Endothelial cell of umbilical vein (primary cell): ENCODE measurements around the gene TNFRSF4. TPM values are rescaled to one million over a fixed set of nuclear protein-coding genes. Genes with fewer than 3 reads are reported as not detected.

Experiments
- BruUV-seq: library from RNA; stranded (reverse); fragments of 400-500 nt; replicated peaks from 2 replicates; lab custom pipeline; 2021; lab: Mats Ljungman, UMichigan
- CTCF ChIA-PET: fragments of 300-600, 350-600 bp; sonication (Branson Sonifier 250); formaldehyde crosslinking; loops from one replicate; lab custom pipeline; 2021; ENCODE audit warnings: antibody characterized with exemption, inconsistent platforms; lab: Charles Lee
- POLR2A ChIA-PET: fragments of 300-600, 350-600 bp; sonication (Branson Sonifier 250); formaldehyde crosslinking; loops from one replicate; lab custom pipeline; 2021; ENCODE audit warnings: antibody characterized with exemption, inconsistent platforms; lab: Charles Lee
- DNase-seq: peaks from one replicate; pipeline ENCODE4 v3.0.0-alpha.2; 2011; ENCODE audit warnings: low read depth, low spot score
- FAIRE-seq: peaks from 2 replicates; lab custom pipeline; 2011; peaks lifted over from hg19 to GRCh38; lab: Jason Lieb, UNC
- H2AFZ ChIP-seq: 2 replicates; pipeline ENCODE4 v1.6.0; 2012; ENCODE audit warnings: low read depth, low read length, control low read depth, inconsistent platforms
- H3K27ac ChIP-seq: 2 replicates; pipeline ENCODE4 v1.5.1; 2011; ENCODE audit warnings: low read depth, mild to moderate bottlenecking, control low read depth, low read length, moderate library complexity; ENCODE audit not compliant: insufficient read depth
- H3K27me3 ChIP-seq, 2 experiments: 2 replicates each; pipeline versions ENCODE4 v1.6.0 to v1.6.1; 2011; ENCODE audit warnings: low read length in 2 of 2, mixed read lengths in 1 of 2; ENCODE audit not compliant: control insufficient read depth in 2 of 2, insufficient read depth in 2 of 2
- H3K36me3 ChIP-seq, 2 experiments: 2 replicates in 1 of 2; 3 replicates in 1 of 2; pipeline ENCODE4 v1.5.1; 2011; ENCODE audit warnings: low read length in 2 of 2, mild to moderate bottlenecking in 1 of 2, moderate library complexity in 1 of 2; ENCODE audit not compliant: control insufficient read depth in 2 of 2, insufficient read depth in 2 of 2; ENCODE audit errors: extremely low read depth in 1 of 2
- H3K4me1 ChIP-seq: 3 replicates; pipeline ENCODE4 v1.5.1; 2011; ENCODE audit warnings: mild to moderate bottlenecking, low read length; ENCODE audit not compliant: control insufficient read depth, insufficient read depth; ENCODE audit errors: extremely low read depth
- H3K4me2 ChIP-seq: 2 replicates; pipeline ENCODE4 v1.6.1; 2011; ENCODE audit warnings: low read length, control low read depth, mixed read lengths; ENCODE audit not compliant: insufficient read depth
- H3K4me3 ChIP-seq, 3 experiments: fragments of 200-600 bp in 1 of 3; sonication (generic), shearing (Covaris generic) in 1 of 3; replicated peaks in 1 of 3; 2 replicates each; pipeline ENCODE4 v1.5.1; 2011 to 2016; ENCODE audit warnings: control low read depth in 3 of 3, low read length in 3 of 3, mild to moderate bottlenecking in 2 of 3, inconsistent platforms in 1 of 3, low read depth in 1 of 3, moderate library complexity in 1 of 3; ENCODE audit not compliant: insufficient read depth in 1 of 3
- H3K79me2 ChIP-seq: 2 replicates; pipeline ENCODE4 v1.6.0; 2012; ENCODE audit warnings: low read length, inconsistent platforms; ENCODE audit not compliant: control insufficient read depth, insufficient read depth
- H3K9ac ChIP-seq: replicated peaks from 2 replicates; pipeline ENCODE3; 2011; ENCODE audit warnings: low read length, control low read depth; ENCODE audit not compliant: insufficient read depth; ENCODE audit errors: extremely low read depth
- H3K9me1 ChIP-seq: replicated peaks from 3 replicates; pipeline ENCODE4 v1.6.0; 2011; ENCODE audit warnings: mild to moderate bottlenecking, low read length; ENCODE audit not compliant: control insufficient read depth, insufficient read depth; ENCODE audit errors: extremely low read depth
- H3K9me3 ChIP-seq: replicated peaks from 2 replicates; pipeline ENCODE4 v1.5.1; 2012; ENCODE audit warnings: low read length, inconsistent platforms; ENCODE audit not compliant: control insufficient read depth, insufficient read depth
- H4K20me1 ChIP-seq: replicated peaks from 2 replicates; pipeline ENCODE3; 2011; ENCODE audit warnings: mild to moderate bottlenecking, low read length; ENCODE audit not compliant: control insufficient read depth, insufficient read depth; ENCODE audit errors: extremely low read depth
- CTCF ChIP-seq, 2 donors: IDR thresholded peaks; 1 replicate in 1 of 2; 2 replicates in 1 of 2; pipeline ENCODE4 v1.5.1; 2011; ENCODE audit warnings: low read length in 2 of 2, mild to moderate bottlenecking in 2 of 2, moderate library complexity in 2 of 2, control low read depth in 1 of 2, inconsistent platforms in 1 of 2, low read depth in 1 of 2; ENCODE audit not compliant: insufficient read depth in 1 of 2; ENCODE audit errors: extremely low read depth in 1 of 2
- EZH2 ChIP-seq: IDR thresholded peaks from 2 replicates; pipeline ENCODE4 v1.6.1; 2012; ENCODE audit warnings: borderline replicate concordance, low read depth, mild to moderate bottlenecking, moderate library complexity, low read length, inconsistent platforms; ENCODE audit not compliant: severe bottlenecking
- FOS ChIP-seq: IDR thresholded peaks from 2 replicates; pipeline ENCODE4 v1.6.1; 2011; ENCODE audit warnings: mild to moderate bottlenecking, low read length, moderate library complexity, borderline replicate concordance; ENCODE audit not compliant: insufficient read depth
- GATA2 ChIP-seq: IDR thresholded peaks from 2 replicates; pipeline ENCODE4 v1.7.0; 2011; ENCODE audit warnings: low read depth, mild to moderate bottlenecking, moderate library complexity, mixed read lengths, low read length; ENCODE audit not compliant: insufficient read length, insufficient read depth
- JUN ChIP-seq: IDR thresholded peaks from 2 replicates; pipeline ENCODE4 v1.6.1; 2011; ENCODE audit warnings: borderline replicate concordance, low read depth; ENCODE audit not compliant: insufficient read length, insufficient read depth
- MAX ChIP-seq: IDR thresholded peaks from 2 replicates; pipeline ENCODE4 v1.6.1; 2011; ENCODE audit not compliant: insufficient read depth, insufficient read length
- POLR2A ChIP-seq: IDR thresholded peaks from 2 replicates; pipeline ENCODE4 v1.6.1; 2012; ENCODE audit warnings: low read depth, mild to moderate bottlenecking, control low read depth, low read length
- POLR2AphosphoS5 ChIP-seq: IDR thresholded peaks from 2 replicates; pipeline ENCODE4 v1.6.1; 2012; ENCODE audit warnings: low read depth, mild to moderate bottlenecking, control low read depth, low read length, moderate library complexity; ENCODE audit not compliant: insufficient read depth
- dilution Hi-C: fragments of 300-500 bp; cut with MboI; formaldehyde crosslinking; loops from one replicate; pipeline ENCODE4 v1.15.0; 2019; ENCODE audit warnings: low sequenced_read_pairs; ENCODE audit not compliant: extremely low pct_ligation_motif_present
- intact Hi-C: fragments of 100-400 bp; cut with micrococcal nuclease; formaldehyde crosslinking; loops from one replicate; pipeline ENCODE4 v1.10.0; 2022
- polyA plus RNA-seq, 4 experiments: library from polyadenylated mRNA; depleted of rRNA in 3 of 4; stranded (reverse) in 3 of 4; unstranded in 1 of 4; fragments of >200 nt; gene quantifications; 2 replicates each; pipeline versions ENCODE4 v1.2.1 to v1.2.3, GENCODE V29; 2011 to 2012; ENCODE audit warnings: missing spikeins in 1 of 4
- total RNA-seq: library from RNA; stranded (reverse); gene quantifications from 2 replicates; pipeline ENCODE4 v1.2.3, GENCODE V29; 2021

Gene TNFRSF4
- total and polyA plus RNA-seq, 2 donors (not counting 3 experiments of a cell fraction or from before 2014, with no cell fraction given) = 0.55 to 1.5 TPM

- H3K36me3 ChIP-seq = peaks cover 9 to 31% of the 10 kb centered on the region in 2 experiments
- no peaks in the 10 kb centered on the region for H4K20me1 ChIP-seq
- DNase-seq (no peak), FAIRE-seq (no peak)
- ChIA-PET CTCF (no interaction called here), POLR2A (no interaction called here)
- intact Hi-C loops = no loop called here
- no peak overlapping the region for H2AFZ ChIP-seq
- peaks cover 19% of the 10 kb centered on the region for H3K4me1 ChIP-seq
- H3K79me2 ChIP-seq = peaks cover 12% of the 10 kb centered on the region
- no TSS peak for BruUV-seq
- TF ChIP-seq MAX = no peak
- TF ChIP-seq GATA2 = no peak
- TF ChIP-seq JUN = no peak
- dilution Hi-C loops = no loop called here
- H3K9ac ChIP-seq = no peak overlapping the region
- H3K4me2 ChIP-seq = no peak overlapping the region
- H3K27ac ChIP-seq = no peak overlapping the region
- no peaks in the 10 kb centered on the region for H3K9me3 ChIP-seq
- no peaks in the 10 kb centered on the region for H3K9me1 ChIP-seq
- H3K4me3 ChIP-seq = no peak overlapping the region
- no peaks in the 10 kb centered on the region for H3K27me3 ChIP-seq
Observed at GRCh38 chr1:1259119-1259488, 45.2 kb upstream of the TNFRSF4 start.

DNA sequence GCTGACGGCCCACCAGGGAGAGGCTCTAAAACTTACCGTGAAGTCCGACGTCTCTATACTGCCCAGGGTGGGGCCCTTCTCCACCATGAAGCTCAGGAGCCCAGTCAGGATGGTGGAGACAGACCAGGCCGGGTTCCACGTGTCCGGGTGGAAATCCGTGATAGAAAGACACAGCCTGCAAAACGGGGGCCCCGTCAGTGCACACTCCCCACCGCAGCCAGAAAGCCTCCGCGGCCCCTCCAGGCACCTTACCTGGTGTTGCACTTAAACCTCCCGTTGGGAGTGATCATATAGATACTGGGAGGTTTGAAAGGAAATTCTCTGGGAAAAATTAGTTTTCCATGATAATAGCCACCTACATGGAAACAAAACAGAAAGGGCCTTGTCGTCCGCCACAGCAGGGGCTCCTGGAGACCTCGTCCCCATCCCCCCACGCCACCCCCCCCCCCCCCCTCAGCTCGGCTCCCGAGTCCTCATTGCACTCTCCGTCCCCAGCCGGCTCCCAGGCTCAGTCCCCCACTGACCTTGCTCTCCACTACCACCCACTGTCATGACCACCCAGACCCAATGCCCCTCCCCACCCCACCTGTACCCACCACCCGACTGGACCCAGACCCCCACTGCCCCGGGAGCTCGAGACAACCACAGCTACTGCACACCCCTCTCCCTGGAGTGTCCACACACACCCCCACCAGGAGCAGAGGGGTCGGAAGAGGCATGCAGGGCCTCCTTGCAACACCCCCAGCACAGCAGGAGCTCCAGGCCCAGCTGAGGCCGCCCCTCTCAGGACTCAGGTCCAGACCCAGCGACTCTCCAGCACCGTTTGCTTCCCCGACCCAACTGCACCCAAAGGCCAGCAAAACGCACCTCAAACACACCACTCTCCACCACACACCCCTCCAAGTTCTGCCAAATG lies 43.3 kb upstream of the TNFRSF4 start:
- dilution Hi-C loops (no loop called here), intact Hi-C loops (no loop called here)
- no peak for DNase-seq
- peaks cover 8% of the 10 kb centered on the region for H3K79me2 ChIP-seq
- POLR2A ChIA-PET = no interaction called here
- no peaks in the 10 kb centered on the region for H3K9me1 ChIP-seq
- no peak overlapping the region for H3K4me2 ChIP-seq
- CTCF ChIA-PET = interaction anchor here (0.9 kb wide), 1 partner anchor 135 kb away, joined by 3 read pairs; no protein-coding TSS in a partner anchor
- peaks cover 0 to 26% of the 10 kb centered on the region in 2 experiments for H3K36me3 ChIP-seq
- no peak overlapping the region for H3K27ac ChIP-seq
- no peaks in the 10 kb centered on the region for H4K20me1 ChIP-seq
- peaks cover 19% of the 10 kb centered on the region for H3K4me1 ChIP-seq
- H2AFZ ChIP-seq = no peak overlapping the region
- no peaks in the 10 kb centered on the region for H3K27me3 ChIP-seq
- BruUV-seq = no TSS peak
- TF ChIP-seq MAX (no peak), EZH2 (no peak), CTCF (IDR thresholded peaks at IDR 0.05; ENCODE audit: extremely low read depth in 1 of 2, insufficient read depth in 1 of 2, low read depth in 1 of 2, low read length in 2 of 2) (no peak), GATA2 (no peak), POLR2AphosphoS5 (no peak), POLR2A (no peak), FOS (no peak)
- no peak for FAIRE-seq
- no peak overlapping the region for H3K4me3 ChIP-seq
- no peak overlapping the region for H3K9ac ChIP-seq
- H3K9me3 ChIP-seq = no peaks in the 10 kb centered on the region
